ENCODE data around the gene FAM221B. TPM values are rescaled to one million over a fixed set of nuclear protein-coding genes. Genes with fewer than 3 reads are reported as not detected.
A peak's percentile ranks its signal among the peaks of the same experiment; 100 is the strongest.

The FAM221B gene
- total and polyA plus RNA-seq, 9 of the 15 experiments (the other 6 are each of a cell fraction or from before 2014, with no cell fraction given) = 0.01 TPM; not detected in 8

- no peak for TF ChIP-seq ZNF449 (CRISPR knock-in tag; IDR thresholded peaks at IDR 0.05)
- no peak for TF ChIP-seq RHOXF2B (CRISPR knock-in tag; conservative IDR thresholded peaks at IDR 0.05)
- TF ChIP-seq ZBTB7A (IDR thresholded peaks at IDR 0.05; ENCODE audit: borderline replicate concordance, control insufficient read depth, low read depth, low read length) = no peak
- 0 out of 2 replicates have a peak, but pooled peaks have one; percentile 5 for TF ChIP-seq GABPA (tag; conservative IDR thresholded peaks at IDR 0.05; ENCODE audit: low read depth)
- no peak for TF ChIP-seq CREB3L1 (IDR thresholded peaks at IDR 0.05; ENCODE audit: borderline replicate concordance, low read depth)
- TF ChIP-seq, protein P1, sequence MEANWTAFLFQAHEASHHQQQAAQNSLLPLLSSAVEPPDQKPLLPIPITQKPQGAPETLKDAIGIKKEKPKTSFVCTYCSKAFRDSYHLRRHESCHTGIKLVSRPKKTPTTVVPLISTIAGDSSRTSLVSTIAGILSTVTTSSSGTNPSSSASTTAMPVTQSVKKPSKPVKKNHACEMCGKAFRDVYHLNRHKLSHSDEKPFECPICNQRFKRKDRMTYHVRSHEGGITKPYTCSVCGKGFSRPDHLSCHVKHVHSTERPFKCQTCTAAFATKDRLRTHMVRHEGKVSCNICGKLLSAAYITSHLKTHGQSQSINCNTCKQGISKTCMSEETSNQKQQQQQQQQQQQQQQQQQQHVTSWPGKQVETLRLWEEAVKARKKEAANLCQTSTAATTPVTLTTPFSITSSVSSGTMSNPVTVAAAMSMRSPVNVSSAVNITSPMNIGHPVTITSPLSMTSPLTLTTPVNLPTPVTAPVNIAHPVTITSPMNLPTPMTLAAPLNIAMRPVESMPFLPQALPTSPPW (CRISPR knock-in tag; IDR thresholded peaks at IDR 0.05) = no peak
- no peak for TF ChIP-seq RBM17 (IDR thresholded peaks at IDR 0.05; ENCODE audit: borderline replicate concordance, low read depth, low read length)
- TF ChIP-seq ZNF174 (CRISPR knock-in tag; IDR thresholded peaks at IDR 0.05) = no peak
- TF ChIP-seq HNRNPL (IDR thresholded peaks at IDR 0.05; ENCODE audit: low read depth, low read length) = 0 out of 2 replicates have a peak, but pooled peaks have one; percentile 28
- TF ChIP-seq FOXO4 (CRISPR knock-in tag; IDR thresholded peaks at IDR 0.05) = no peak
- no peak for TF ChIP-seq HNRNPK (IDR thresholded peaks at IDR 0.05; ENCODE audit: low read depth, low read length, poor library complexity, severe bottlenecking)
- no peak for TF ChIP-seq HDGF (IDR thresholded peaks at IDR 0.05)
- TF ChIP-seq ZNF239 (CRISPR knock-in tag; IDR thresholded peaks at IDR 0.05) = no peak
- no peak for TF ChIP-seq ZNF583 (CRISPR knock-in tag; IDR thresholded peaks at IDR 0.05)
- TF ChIP-seq KAT2B (IDR thresholded peaks at IDR 0.05; ENCODE audit: low read depth, low read length) = no peak
- no peak for TF ChIP-seq CBX5 (IDR thresholded peaks at IDR 0.05; ENCODE audit: borderline replicate concordance, low read depth)
- TF ChIP-seq SMAD1 (IDR thresholded peaks at IDR 0.05; ENCODE audit: low read depth, low read length, partially characterized antibody) = no peak
- TF ChIP-seq CBX1 (IDR thresholded peaks at IDR 0.05; ENCODE audit: low read depth) = no peak; the same call in 1 of the 2 replicates
- TF ChIP-seq SMC3 (conservative IDR thresholded peaks at IDR 0.05; ENCODE audit: insufficient read depth, low read depth, low read length) = no peak
- TF ChIP-seq IRF2 (CRISPR knock-in tag; IDR thresholded peaks at IDR 0.05) = no peak
- TF ChIP-seq HEY1 (CRISPR knock-in tag; IDR thresholded peaks at IDR 0.05; ENCODE audit: borderline replicate concordance) = no peak
- no peak for TF ChIP-seq ZNF263 (CRISPR knock-in tag; IDR thresholded peaks at IDR 0.05; ENCODE audit: borderline replicate concordance)
- 0 out of 2 replicates have a peak, but pooled peaks have one; percentile 49 for TF ChIP-seq SUPT5H (IDR thresholded peaks at IDR 0.05)
These were observed 14.3 kb downstream of the FAM221B start (continued) for GRCh38 chr9:35814106-35814840.

Measured in K562 (cell line).